Mucosa of descending colon (tissue), 3 donors: ENCODE data around the gene ANKH. TPM values are rescaled to one million over a fixed set of nuclear protein-coding genes. Genes with fewer than 3 reads are reported as not detected.

ENCODE experiments used
- ATAC-seq: fragments of 200-7000 bp; cut with Tn5 transposase; one replicate; pipeline ENCODE4 v1.9.1; 2020; ENCODE audit warnings: mild to moderate bottlenecking, moderate library complexity
- DNase-seq, 3 donors: peaks; one replicate each; pipeline ENCODE4 v3.0.0-alpha.2; 2020
- H3K36me3 ChIP-seq: fragments of 200-600 bp; one replicate; pipeline ENCODE4 v1.8.0; 2021; ENCODE audit warnings: low read depth, mild to moderate bottlenecking
- H3K4me1 ChIP-seq: fragments of 200-600 bp; one replicate; pipeline ENCODE4 v1.8.0; 2021; ENCODE audit warnings: low read depth, mild to moderate bottlenecking
- H3K4me3 ChIP-seq: fragments of 200-600 bp; one replicate; pipeline ENCODE4 v1.8.0; 2021; ENCODE audit warnings: mild to moderate bottlenecking
- H3K9me3 ChIP-seq: fragments of 200-600 bp; one replicate; pipeline ENCODE4 v1.8.0; 2021; ENCODE audit warnings: mild to moderate bottlenecking
- intact Hi-C, 2 donors: fragments of 100-400 bp; cut with DNase I in 1 of 2; cut with micrococcal nuclease in 1 of 2; formaldehyde crosslinking; loops; one replicate each; pipeline versions ENCODE4 v1.11.0 to v1.11.1; 2022; cut with DNase I, micrococcal nuclease
- total RNA-seq, 3 donors: library from RNA; stranded (reverse); fragmentation: NEBNext Ultra II Directional in 2 of 3; extraction: Animal tissue kit (Norgen Biotek cat#: 25700) in 2 of 3; gene quantifications; one replicate each; pipeline versions ENCODE4 v1.2.1 to v1.2.4, GENCODE V29; 2021 to 2023
- TF ChIP-seq, protein P1 (sequence below): fragments of 200-600 bp; IDR thresholded peaks from one replicate; pipeline ENCODE4 v1.8.0; 2022; ENCODE audit warnings: antibody characterized with exemption, mild to moderate bottlenecking
- donor health status: DM: no; HTN: no; CAD: no; lungs with moderate emphysema.
- donor health status: DM: no; HTN: no; CAD: no.
- donor health status: DM: no; HTN: yes; CAD: no.

The ANKH gene
- total RNA-seq, 3 donors from 2014 or later = 85.4 to 177 (median 105) TPM

DNA sequence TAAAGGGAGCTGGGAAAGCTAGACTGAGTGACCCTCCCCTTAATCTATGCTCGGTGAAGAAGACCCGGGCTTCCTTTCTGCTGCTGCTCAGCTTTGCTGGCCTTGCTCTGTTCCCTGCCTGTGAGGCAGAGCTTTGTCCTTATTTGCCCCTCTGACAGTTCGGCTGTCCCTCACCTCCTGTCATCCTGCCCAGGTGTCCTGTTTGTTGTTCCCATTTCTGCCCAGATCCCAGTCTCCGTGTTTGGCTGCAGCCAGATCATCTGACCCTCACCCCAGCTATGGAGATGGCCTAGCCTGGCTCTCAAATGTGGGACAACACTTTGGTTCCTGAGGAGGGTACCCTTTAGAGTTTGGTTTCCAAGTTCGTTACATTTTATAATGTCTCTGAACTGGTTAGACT is 186.8 kb downstream of the ANKH start:
- no peak overlapping the region for H3K4me3 ChIP-seq
- ATAC-seq = no peak
- TF ChIP-seq, protein P1, sequence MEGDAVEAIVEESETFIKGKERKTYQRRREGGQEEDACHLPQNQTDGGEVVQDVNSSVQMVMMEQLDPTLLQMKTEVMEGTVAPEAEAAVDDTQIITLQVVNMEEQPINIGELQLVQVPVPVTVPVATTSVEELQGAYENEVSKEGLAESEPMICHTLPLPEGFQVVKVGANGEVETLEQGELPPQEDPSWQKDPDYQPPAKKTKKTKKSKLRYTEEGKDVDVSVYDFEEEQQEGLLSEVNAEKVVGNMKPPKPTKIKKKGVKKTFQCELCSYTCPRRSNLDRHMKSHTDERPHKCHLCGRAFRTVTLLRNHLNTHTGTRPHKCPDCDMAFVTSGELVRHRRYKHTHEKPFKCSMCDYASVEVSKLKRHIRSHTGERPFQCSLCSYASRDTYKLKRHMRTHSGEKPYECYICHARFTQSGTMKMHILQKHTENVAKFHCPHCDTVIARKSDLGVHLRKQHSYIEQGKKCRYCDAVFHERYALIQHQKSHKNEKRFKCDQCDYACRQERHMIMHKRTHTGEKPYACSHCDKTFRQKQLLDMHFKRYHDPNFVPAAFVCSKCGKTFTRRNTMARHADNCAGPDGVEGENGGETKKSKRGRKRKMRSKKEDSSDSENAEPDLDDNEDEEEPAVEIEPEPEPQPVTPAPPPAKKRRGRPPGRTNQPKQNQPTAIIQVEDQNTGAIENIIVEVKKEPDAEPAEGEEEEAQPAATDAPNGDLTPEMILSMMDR = no peak
- H3K9me3 ChIP-seq = no peaks in the 10 kb centered on the region
- DNase-seq = no peak
- H3K4me1 ChIP-seq = peaks cover 12% of the 10 kb centered on the region
- H3K36me3 ChIP-seq = no peaks in the 10 kb centered on the region
- intact Hi-C loops = no loop called here

DNA sequence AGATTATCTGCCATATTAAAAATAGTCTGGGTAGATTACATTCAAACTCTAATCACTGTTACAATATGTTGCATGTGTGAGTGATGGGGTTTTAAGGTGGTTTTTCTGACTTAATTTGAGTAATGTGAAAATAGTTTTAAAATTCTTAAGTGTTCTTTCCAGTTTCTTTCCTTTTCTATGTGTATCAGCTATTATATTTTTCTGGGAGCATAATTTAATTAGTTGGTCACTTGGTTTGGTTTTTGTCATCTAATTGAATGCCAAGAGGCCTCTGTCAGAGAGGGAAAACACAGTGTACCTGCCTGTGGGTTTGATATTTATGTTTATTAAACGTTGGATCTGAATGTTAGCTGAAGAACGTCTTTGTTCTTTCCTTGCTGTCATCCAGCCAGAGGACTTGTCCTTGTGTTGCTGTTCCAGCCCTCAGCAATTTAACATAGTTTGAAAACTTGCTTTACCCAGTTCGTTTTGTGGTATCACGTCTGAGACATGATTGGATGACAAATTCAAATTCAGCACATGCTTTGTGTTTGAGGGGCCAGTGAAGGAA is 187.6 kb downstream of the ANKH start:
- TF ChIP-seq, protein P1 = no peak
- DNase-seq (no peak), ATAC-seq (no peak)
- H3K4me3 ChIP-seq = no peak overlapping the region
- peaks cover 12% of the 10 kb centered on the region for H3K4me1 ChIP-seq
- H3K36me3 ChIP-seq = no peaks in the 10 kb centered on the region
- no peaks in the 10 kb centered on the region for H3K9me3 ChIP-seq
- intact Hi-C loops = no loop called here

DNA sequence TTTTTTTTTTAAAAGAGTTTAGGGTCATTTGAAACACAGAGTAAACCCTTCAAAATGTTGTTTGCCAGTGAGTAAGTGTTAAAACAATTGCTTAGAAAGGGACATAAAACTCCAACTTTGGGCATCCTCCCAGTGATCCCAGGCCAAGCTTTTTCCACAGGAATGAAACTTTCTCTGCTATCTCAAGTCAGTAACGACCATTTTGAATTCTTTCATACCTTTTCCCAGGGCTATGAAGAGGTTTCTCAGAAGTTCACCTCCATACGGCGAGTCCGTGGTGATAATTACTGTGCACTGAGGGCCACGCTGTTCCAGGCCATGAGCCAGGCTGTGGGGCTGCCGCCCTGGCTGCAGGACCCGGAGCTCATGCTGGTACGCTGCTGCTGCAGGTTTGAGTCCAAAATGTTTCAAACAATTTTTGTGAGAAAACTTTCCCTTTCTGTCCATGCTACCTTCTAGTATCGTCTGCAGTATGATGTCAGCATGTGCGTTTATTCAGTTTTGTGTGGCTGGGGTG is 190.3 kb downstream of the ANKH start:
- intact Hi-C loops = no loop called here
- Histone ChIP-seq H3K9me3 (no peaks in the 10 kb centered on the region), H3K36me3 (no peaks in the 10 kb centered on the region)

DNA sequence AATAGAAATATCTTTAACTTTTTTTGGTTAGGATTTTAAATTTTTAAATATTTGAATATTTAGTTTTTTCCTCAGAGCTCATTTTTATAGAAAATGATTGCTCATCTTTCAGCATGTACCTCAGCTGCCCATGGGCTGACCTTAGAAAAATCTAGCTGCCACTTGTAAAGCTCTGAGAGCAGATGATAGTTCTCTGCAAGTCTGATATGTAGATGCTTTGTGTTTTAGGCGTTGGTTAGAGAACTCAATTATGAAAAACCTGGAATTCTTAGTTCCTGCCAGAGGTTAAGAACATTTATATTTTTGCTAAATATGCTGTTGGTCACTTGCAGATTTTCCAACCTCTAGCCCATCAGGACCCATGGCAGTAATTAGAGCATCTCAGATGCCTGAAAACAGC is 192.0 kb downstream of the ANKH start:
- intact Hi-C loops = no loop called here
- H3K4me3 ChIP-seq = no peak overlapping the region
- H3K36me3 ChIP-seq = no peaks in the 10 kb centered on the region
- ATAC-seq (no peak), DNase-seq (no peak)
- TF ChIP-seq, protein P1 = no peak
- H3K4me1 ChIP-seq = peaks cover 6% of the 10 kb centered on the region
- no peaks in the 10 kb centered on the region for H3K9me3 ChIP-seq

More for the DNA sequence above, 190.3 kb downstream of the ANKH start:
- no peak overlapping the region for H3K4me3 ChIP-seq
- DNase-seq (no peak), ATAC-seq (no peak)
- TF ChIP-seq, protein P1 = no peak
- H3K4me1 ChIP-seq = peaks cover 9% of the 10 kb centered on the region

DNA sequence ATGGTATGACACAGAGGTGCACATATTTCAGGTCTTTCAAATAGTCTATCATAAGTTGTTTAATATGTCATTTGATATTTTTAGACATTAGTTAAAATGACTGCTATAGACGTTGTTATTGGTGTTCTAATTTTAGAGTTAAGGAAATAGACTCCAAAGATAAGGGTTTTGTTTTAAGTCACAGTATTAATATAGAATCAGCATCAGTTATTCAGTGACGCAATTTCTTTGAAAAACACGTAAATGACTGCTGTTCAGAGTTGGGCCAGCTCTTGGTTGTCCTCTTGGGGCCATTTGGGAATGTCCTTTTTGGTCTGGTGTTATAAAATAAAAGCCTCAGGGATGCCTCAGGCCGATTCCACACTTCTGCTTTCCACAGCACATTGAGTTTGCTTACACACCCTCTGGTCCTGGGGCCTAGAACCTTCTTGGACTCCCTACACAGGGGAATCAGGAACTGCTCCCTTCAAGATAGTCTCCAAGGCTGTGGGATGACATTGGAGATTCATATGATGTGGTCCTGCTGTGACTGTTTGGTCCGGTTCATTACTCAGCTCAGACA is 192.7 kb downstream of the ANKH start:
- Histone ChIP-seq H3K36me3 (no peaks in the 10 kb centered on the region), H3K4me3 (no peak overlapping the region), H3K9me3 (no peaks in the 10 kb centered on the region), H3K4me1 (peaks cover 6% of the 10 kb centered on the region)
- TF ChIP-seq, protein P1 = no peak
- DNase-seq (no peak), ATAC-seq (no peak)
- intact Hi-C loops = no loop called here
